ENCODE results near the gene NLK. TPM values are rescaled to one million over a fixed set of nuclear protein-coding genes. Genes with fewer than 3 reads are reported as not detected.
"Not testable (repeated sequence)": the region's sequence is repeated elsewhere in the genome, so short reads cannot be mapped to it uniquely, and the experiment has no call there.

The NLK gene
- total RNA-seq, 2 experiments from 2014 or later: 8.7 to 8.8 TPM

DNA sequence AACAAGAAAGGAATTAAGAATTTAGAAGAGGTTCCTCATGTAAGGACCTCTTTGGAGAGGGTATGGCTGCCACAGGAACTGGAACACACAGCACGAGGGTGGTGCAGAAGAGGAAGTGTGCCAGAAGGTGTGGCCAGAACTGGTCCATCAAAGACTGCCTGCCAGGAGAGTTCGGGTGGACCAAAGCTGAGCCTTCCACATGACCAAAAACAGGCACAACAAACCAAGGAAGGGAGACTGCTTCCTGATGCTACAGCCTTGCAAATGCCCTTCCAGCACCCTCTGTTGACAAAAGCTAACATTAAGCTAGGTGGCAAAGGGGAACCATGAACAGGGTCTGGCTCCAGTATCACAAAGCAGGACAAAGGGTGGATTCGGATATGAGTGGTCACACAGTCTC, 150.8 kb downstream of the NLK start:
- H3K27ac Mint-ChIP-seq: no peak overlapping the region
- H3K36me3 Mint-ChIP-seq (ENCODE audit: low read depth): peaks cover 2% of the 10 kb centered on the region
- no peaks in the 10 kb centered on the region for H3K9me3 Mint-ChIP-seq
- H3K4me1 Mint-ChIP-seq (ENCODE audit: low read depth): no peaks in the 10 kb centered on the region
- CTCF ChIA-PET: interaction anchor here (0.6 to 0.7 kb wide), 2 partner anchors 14 to 279 kb away, joined by 3 read pairs; no protein-coding TSS in a partner anchor
- intact Hi-C loops (cut with micrococcal nuclease): no loop called here
- no peak overlapping the region for H3K4me3 Mint-ChIP-seq
- H3K27me3 Mint-ChIP-seq (ENCODE audit: low read depth): no peaks in the 10 kb centered on the region
- DNase-seq: no peak

DNA sequence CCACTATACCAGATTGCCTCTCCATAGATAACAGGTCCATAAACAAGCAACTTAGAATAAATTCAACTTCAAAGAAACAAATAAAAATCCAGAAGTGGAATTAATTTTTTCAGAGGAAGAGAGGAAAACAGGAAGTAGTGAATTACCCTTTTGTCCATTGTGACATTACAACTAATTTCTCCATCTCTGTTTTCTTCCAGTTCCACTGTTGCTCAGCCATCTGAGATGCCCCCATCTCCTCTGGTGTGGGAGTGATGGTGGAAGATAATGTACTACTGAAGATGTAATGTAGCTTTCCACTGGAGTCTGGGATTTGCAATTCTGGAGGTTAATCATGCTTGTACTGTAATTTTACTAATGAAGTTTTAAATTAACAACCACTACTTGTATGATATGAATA, 151.9 kb downstream of the NLK start:
- Mint-ChIP-seq H3K4me1 (ENCODE audit: low read depth) (no peaks in the 10 kb centered on the region), H3K4me3 (no peak overlapping the region), H3K9me3 (no peaks in the 10 kb centered on the region), H3K27me3 (ENCODE audit: low read depth) (no peaks in the 10 kb centered on the region), H3K36me3 (ENCODE audit: low read depth) (peaks cover 2% of the 10 kb centered on the region), H3K27ac (no peak overlapping the region)
- CTCF ChIA-PET: interaction anchor here (0.7 kb wide), 1 partner anchor 57 kb away, joined by 3 read pairs; no protein-coding TSS in a partner anchor
- intact Hi-C loops (cut with micrococcal nuclease): no loop called here
- DNase-seq: no peak

DNA sequence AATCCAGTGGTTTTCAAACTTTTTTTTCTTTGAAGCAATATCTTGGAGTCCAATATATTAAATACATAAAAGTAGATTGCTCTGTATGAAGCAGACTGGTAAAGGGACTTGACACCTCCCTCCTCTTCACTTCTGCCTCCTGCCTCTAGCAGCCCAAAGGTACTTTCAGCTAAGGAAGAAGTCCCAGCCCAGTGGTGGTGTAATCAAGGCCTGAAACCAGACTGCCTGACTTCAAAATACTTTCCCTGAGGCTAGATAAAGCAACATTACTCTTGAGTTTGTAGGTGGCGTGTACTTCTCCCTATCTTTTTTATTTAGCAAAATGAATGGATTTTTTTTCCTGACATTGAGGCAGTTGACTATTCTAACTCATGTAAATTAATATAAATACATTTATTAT, 154.2 kb downstream of the NLK start:
- Mint-ChIP-seq H3K9me3 (no peaks in the 10 kb centered on the region), H3K27ac (no peak overlapping the region)
- intact Hi-C loops (cut with micrococcal nuclease): no loop called here

DNA sequence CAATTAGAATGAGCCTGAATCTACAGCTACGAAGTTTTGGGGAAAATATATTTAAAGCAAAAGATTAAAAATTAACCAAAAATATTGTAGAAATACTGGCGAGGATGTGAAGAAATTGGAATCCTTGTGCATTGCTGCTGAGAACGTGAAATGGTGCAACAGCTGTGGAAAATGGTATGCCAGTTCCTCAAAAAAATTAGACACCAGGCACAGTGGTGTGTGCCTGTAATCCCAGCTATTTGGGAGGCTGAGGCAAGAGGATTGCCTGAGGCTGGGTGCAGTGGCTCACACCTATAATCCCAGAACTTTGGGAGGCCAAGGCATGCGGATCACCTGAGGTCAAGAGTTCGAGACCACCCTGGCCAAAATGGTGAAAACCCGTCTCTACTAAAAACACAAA, 156.6 kb downstream of the NLK start:
- no peak overlapping the region for H3K4me3 Mint-ChIP-seq
- CTCF ChIA-PET: no interaction called here
- intact Hi-C loops (cut with micrococcal nuclease): no loop called here
- peaks cover 2% of the 10 kb centered on the region for H3K36me3 Mint-ChIP-seq (ENCODE audit: low read depth)
- H3K27ac Mint-ChIP-seq: no peak overlapping the region
- no peaks in the 10 kb centered on the region for H3K9me3 Mint-ChIP-seq
- H3K4me1 Mint-ChIP-seq (ENCODE audit: low read depth): no peaks in the 10 kb centered on the region
- no peaks in the 10 kb centered on the region for H3K27me3 Mint-ChIP-seq (ENCODE audit: low read depth)
- no peak for DNase-seq

More for the DNA sequence above, 154.2 kb downstream of the NLK start:
- CTCF ChIA-PET: no interaction called here
- H3K36me3 Mint-ChIP-seq (ENCODE audit: low read depth): peaks cover 2% of the 10 kb centered on the region
- no peaks in the 10 kb centered on the region for H3K27me3 Mint-ChIP-seq (ENCODE audit: low read depth)
- no peak for DNase-seq
- H3K4me1 Mint-ChIP-seq (ENCODE audit: low read depth): no peaks in the 10 kb centered on the region
- no peak overlapping the region for H3K4me3 Mint-ChIP-seq

DNA sequence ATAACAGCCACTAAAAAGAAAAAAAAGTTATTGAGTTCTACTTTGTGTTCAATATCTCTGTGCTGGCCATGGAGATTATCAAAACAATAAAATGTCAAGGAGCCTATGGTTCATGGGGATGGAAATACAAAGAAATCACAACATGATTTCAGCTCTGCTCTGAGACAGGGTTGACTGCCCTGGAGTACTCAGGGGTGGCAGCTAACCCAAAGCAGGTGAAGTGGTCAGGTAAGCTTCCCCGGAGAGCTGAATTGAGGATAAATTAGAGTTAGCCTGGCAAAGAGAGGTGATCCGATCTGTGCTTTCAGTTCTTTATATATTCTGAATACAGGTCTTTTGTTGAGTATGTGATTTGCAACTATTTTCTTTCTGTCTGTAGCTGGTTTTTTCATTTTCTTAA, 157.3 kb downstream of the NLK start:
- H3K4me1 Mint-ChIP-seq (ENCODE audit: low read depth): no peaks in the 10 kb centered on the region
- no peaks in the 10 kb centered on the region for H3K9me3 Mint-ChIP-seq
- no peak for DNase-seq

DNA sequence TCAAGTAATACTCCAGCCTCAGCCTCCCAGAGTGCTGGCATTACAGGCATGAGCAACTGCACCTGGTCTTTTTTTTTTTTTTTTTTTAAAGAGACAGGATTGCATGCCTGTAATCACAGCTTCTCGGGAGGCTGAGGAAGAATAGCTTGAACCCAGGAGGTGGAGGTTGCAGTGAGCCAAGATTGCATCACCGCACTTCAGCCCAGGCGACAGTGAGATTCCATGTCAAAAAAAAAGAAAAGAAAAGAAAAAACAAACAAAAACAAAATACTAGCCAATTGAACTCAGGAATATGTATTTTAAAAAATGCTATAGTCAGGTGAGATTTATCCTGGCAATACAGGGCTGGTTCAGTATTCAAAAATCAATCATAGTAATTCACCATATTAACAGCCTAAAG, 158.8 kb downstream of the NLK start:
- CTCF ChIA-PET: no interaction called here
- H3K27me3 Mint-ChIP-seq (ENCODE audit: low read depth): peaks cover 6% of the 10 kb centered on the region
- no peaks in the 10 kb centered on the region for H3K4me1 Mint-ChIP-seq (ENCODE audit: low read depth)
- no peak for DNase-seq
- H3K9me3 Mint-ChIP-seq: no peaks in the 10 kb centered on the region
- peaks cover 2% of the 10 kb centered on the region for H3K36me3 Mint-ChIP-seq (ENCODE audit: low read depth)
- intact Hi-C loops (cut with micrococcal nuclease): no loop called here
- no peak overlapping the region for H3K4me3 Mint-ChIP-seq
- H3K27ac Mint-ChIP-seq: no peak overlapping the region

More for the DNA sequence above, 157.3 kb downstream of the NLK start:
- intact Hi-C loops (cut with micrococcal nuclease): no loop called here
- CTCF ChIA-PET: interaction anchor here (0.8 kb wide), 1 partner anchor 22 kb away, joined by 3 read pairs; no protein-coding TSS in a partner anchor
- no peak overlapping the region for H3K27ac Mint-ChIP-seq
- no peaks in the 10 kb centered on the region for H3K27me3 Mint-ChIP-seq (ENCODE audit: low read depth)
- peaks cover 2% of the 10 kb centered on the region for H3K36me3 Mint-ChIP-seq (ENCODE audit: low read depth)
- no peak overlapping the region for H3K4me3 Mint-ChIP-seq

DNA sequence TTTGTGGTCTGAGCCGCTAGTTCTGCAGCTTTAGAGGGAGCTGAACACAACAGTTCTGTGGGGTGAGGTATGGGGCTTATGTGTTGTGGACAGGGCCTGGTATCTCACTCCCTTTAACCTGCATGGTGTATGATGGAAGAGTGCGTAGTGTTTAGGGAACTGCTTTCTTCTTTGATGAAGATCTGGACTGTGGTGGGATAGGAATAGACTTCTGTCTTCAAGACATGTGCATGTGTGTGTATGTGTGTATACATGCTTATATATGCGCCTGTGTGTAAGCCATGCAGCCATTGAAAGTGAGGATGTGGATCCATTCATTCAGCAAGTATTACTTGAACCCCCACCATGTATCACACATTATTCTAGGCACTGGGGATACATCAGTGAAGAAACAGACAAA, 161.8 kb downstream of the NLK start:
- CTCF ChIA-PET: no interaction called here
- Mint-ChIP-seq H3K27ac (no peak overlapping the region), H3K4me1 (ENCODE audit: low read depth) (no peaks in the 10 kb centered on the region), H3K27me3 (ENCODE audit: low read depth) (peaks cover 6% of the 10 kb centered on the region), H3K9me3 (no peaks in the 10 kb centered on the region), H3K36me3 (ENCODE audit: low read depth) (no peaks in the 10 kb centered on the region), H3K4me3 (no peak overlapping the region)
- intact Hi-C loops (cut with micrococcal nuclease): no loop called here
- DNase-seq: no peak

DNA sequence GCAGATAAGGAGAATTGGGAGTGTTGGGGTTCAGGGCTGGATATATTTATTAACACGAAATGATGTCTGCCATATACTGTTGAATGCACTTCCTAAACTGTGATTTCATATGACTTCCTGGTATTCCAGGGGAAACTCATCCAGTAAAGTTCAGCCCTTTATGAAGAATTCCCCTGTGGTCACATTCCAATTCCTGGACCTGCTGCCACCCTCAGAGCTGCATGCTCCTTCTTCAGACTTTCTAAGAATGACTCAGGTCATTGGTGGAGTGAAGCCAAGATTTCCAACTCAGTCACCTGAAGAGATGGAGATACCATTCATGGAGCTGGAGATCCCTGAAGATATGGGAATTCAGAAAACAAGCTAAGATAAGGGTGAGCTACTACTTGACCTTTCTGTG, 162.3 kb downstream of the NLK start:
- no peak for DNase-seq
- H3K27me3 Mint-ChIP-seq (ENCODE audit: low read depth): peaks cover 6% of the 10 kb centered on the region
- intact Hi-C loops (cut with micrococcal nuclease): no loop called here
- H3K36me3 Mint-ChIP-seq (ENCODE audit: low read depth): no peaks in the 10 kb centered on the region
- no peaks in the 10 kb centered on the region for H3K9me3 Mint-ChIP-seq
- no peak overlapping the region for H3K27ac Mint-ChIP-seq
- CTCF ChIA-PET: no interaction called here
- no peaks in the 10 kb centered on the region for H3K4me1 Mint-ChIP-seq (ENCODE audit: low read depth)
- H3K4me3 Mint-ChIP-seq: no peak overlapping the region

DNA sequence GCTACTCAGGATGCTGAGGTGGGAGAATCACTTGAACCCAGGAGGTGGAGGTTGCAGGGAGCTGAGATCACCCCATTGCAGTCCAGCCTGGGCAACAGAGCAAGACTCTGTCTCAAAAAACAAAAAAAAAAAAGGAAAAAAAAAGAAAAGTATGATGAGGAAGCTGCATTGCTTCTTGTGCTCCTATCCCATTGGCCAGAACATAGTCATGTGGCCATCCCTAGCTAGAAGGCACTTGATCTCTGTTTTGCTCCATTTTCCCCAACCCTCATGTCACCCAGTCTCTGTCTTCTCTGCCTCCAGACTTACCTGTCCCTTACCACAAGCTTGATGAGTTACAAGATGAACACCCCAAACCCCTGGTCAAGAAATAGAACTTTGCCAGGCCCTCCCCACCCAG, 163.8 kb downstream of the NLK start:
- no peak for DNase-seq
- H3K27ac Mint-ChIP-seq: no peak overlapping the region
- CTCF ChIA-PET: no interaction called here
- no peaks in the 10 kb centered on the region for H3K4me1 Mint-ChIP-seq (ENCODE audit: low read depth)
- peaks cover 6% of the 10 kb centered on the region for H3K27me3 Mint-ChIP-seq (ENCODE audit: low read depth)
- no peaks in the 10 kb centered on the region for H3K36me3 Mint-ChIP-seq (ENCODE audit: low read depth)
- no peak overlapping the region for H3K4me3 Mint-ChIP-seq
- H3K9me3 Mint-ChIP-seq: peaks cover 3% of the 10 kb centered on the region
- intact Hi-C loops (cut with micrococcal nuclease): no loop called here

DNA sequence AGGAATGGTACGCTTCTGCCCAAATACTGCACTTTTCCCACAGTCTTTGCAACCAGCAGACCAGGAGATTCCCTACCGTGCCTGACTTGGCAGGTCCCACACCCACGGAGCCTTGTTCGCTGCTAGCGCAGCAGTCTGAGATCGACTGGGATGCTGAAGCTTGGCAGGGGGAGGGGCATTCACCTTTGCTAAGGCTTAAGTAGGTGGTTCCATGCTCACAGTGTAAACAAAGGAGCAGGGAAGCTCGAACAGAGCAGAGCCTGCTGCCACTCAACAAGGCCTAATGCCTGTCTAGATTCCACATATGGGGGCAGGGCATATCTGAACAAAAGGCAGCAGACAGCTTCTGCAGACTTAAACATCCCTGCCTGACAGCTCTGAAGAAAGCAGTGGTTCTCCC, 169.3 kb downstream of the NLK start:
- CTCF ChIA-PET: no interaction called here
- Mint-ChIP-seq H3K27me3 (ENCODE audit: low read depth) (peaks cover 4% of the 10 kb centered on the region), H3K36me3 (ENCODE audit: low read depth) (no peaks in the 10 kb centered on the region), H3K4me3 (no peak overlapping the region), H3K27ac (no peak overlapping the region), H3K4me1 (ENCODE audit: low read depth) (peaks cover 8% of the 10 kb centered on the region), H3K9me3 (peaks cover 3% of the 10 kb centered on the region)
- no peak for DNase-seq
- intact Hi-C loops (cut with micrococcal nuclease): no loop called here

DNA sequence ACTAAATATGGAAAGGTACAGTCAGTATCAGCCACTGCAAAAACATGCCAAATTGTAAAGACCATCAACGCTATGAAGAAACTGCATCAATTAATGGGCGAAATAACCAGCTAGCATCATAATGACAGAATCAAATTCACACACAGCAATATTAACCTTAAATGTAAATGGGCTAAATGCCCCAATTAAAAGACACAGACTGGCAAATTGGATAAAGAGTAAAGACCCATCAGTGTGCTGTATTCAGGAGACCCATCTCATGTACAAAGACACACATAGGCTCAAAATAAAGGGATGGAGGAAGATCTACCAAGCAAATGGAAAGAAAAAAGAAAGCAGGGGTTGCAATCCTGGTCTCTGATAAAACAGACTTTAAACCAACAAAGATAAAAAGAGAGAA, 171.1 kb downstream of the NLK start:
- H3K27ac Mint-ChIP-seq; intact Hi-C loops (cut with micrococcal nuclease); H3K4me1 Mint-ChIP-seq (ENCODE audit: low read depth); H3K9me3 Mint-ChIP-seq; H3K27me3 Mint-ChIP-seq (ENCODE audit: low read depth); H3K36me3 Mint-ChIP-seq (ENCODE audit: low read depth); CTCF ChIA-PET; DNase-seq; H3K4me3 Mint-ChIP-seq: not testable (repeated sequence)

DNA sequence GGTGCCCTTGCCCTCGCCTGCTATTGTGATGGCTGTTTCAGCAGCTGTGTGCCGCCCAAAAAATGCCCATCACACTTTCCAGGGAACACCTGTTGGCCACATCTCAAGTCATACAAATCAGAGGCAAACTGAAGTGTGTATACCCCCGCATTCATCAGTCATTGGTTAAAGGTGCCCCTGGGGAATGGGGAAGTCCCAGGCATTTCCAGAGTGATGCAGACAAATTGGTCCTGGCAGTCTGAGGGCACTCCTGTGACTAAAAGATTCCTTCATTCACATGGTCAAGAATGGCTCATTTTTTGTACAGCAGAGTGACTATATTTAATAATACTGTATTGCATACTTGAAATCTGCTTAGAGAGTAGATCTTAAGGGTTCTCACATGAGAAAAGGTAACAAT, 173.6 kb downstream of the NLK start:
- Mint-ChIP-seq H3K27me3 (ENCODE audit: low read depth) (peaks cover 4% of the 10 kb centered on the region), H3K4me3 (no peak overlapping the region), H3K27ac (no peak overlapping the region), H3K36me3 (ENCODE audit: low read depth) (no peaks in the 10 kb centered on the region), H3K9me3 (no peaks in the 10 kb centered on the region), H3K4me1 (ENCODE audit: low read depth) (peaks cover 8% of the 10 kb centered on the region)
- DNase-seq: no peak
- intact Hi-C loops (cut with micrococcal nuclease): no loop called here
- CTCF ChIA-PET: no interaction called here

DNA sequence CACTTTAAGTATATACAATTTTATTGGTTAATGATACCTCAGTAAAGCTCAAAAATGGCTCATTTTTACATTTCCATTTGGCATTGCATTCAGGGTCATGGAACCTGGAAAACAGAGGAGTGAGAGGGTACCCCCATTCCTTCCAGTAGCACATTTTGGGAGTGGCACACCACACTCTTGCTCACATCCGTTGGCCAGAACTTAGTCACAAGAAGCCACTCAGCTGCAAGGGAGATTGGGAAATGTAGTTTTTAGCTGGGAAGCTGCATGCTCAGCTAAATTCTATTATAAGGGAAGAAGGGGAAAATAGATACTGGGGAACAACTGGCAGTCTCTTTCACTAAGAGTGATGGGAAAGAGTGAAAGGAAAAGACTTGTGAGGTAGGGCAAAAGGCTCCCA, 174.1 kb downstream of the NLK start:
- CTCF ChIA-PET: interaction anchor here (0.6 kb wide), 1 partner anchor 271 kb away, joined by 5 read pairs; no protein-coding TSS in a partner anchor
- Mint-ChIP-seq H3K4me3 (no peak overlapping the region), H3K4me1 (ENCODE audit: low read depth) (peaks cover 8% of the 10 kb centered on the region), H3K9me3 (no peaks in the 10 kb centered on the region), H3K27ac (no peak overlapping the region), H3K27me3 (ENCODE audit: low read depth) (peaks cover 4% of the 10 kb centered on the region), H3K36me3 (ENCODE audit: low read depth) (no peaks in the 10 kb centered on the region)
- intact Hi-C loops (cut with micrococcal nuclease): no loop called here
- DNase-seq: peak; percentile 18

DNA sequence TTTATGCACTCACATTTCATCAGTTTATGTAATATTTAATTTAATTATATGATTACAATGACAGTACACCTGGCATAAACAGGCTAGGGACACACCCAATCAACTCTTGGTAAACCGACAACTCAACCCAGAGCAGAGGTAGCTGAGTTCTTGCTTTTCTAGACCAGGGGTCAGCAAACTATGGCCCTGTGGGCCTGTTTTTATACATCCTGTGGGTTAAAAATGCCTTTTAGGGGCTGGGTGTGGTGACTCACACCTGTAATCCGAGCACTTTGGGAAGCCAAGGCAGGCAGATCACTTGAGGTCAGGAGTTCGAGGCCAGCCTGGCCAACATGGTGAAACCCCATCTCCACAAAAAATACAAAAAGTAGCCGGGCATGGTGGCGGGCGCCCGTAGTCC, 177.3 kb downstream of the NLK start:
- CTCF ChIA-PET: no interaction called here
- Mint-ChIP-seq H3K9me3 (no peaks in the 10 kb centered on the region), H3K4me1 (ENCODE audit: low read depth) (peaks cover 8% of the 10 kb centered on the region), H3K4me3 (no peak overlapping the region), H3K27ac (no peak overlapping the region), H3K27me3 (ENCODE audit: low read depth) (no peaks in the 10 kb centered on the region), H3K36me3 (ENCODE audit: low read depth) (no peaks in the 10 kb centered on the region)
- intact Hi-C loops (cut with micrococcal nuclease): no loop called here
- DNase-seq: no peak

Data from activated naive CD4-positive, alpha-beta T cell treated with anti-CD3 and anti-CD28 coated beads for 36 hours (primary cell).